GM12878 (cell line): ENCODE measurements around the gene PRG3. TPM values are rescaled to one million over a fixed set of nuclear protein-coding genes. Genes with fewer than 3 reads are reported as not detected.

Experiments
- ATAC-seq: fragments of 200-7000 bp; cut with Tn5 transposase; 3 replicates; pipeline ENCODE4 v1.9.1; 2020; ENCODE audit warnings: mild to moderate bottlenecking, moderate library complexity
- BruUV-seq: library from RNA; stranded (reverse); fragments of 400-500 nt; replicated peaks from 2 replicates; lab custom pipeline; 2021; lab: Mats Ljungman, UMichigan
- CTCF ChIA-PET: fragments of 300-600 bp; sonication (Branson Sonifier 250); formaldehyde crosslinking; extraction: SDS; loops from one replicate; lab custom pipeline; 2021; ENCODE audit warnings: inconsistent platforms; lab: Yijun Ruan, JAX
- POLR2A ChIA-PET: fragments of 350-600 bp; formaldehyde crosslinking; extraction: SDS; loops from one replicate; lab custom pipeline; 2021; ENCODE audit warnings: inconsistent platforms; lab: Charles Lee
- RAD21 ChIA-PET: fragments of 300-600 bp; sonication (Branson Sonifier 250); formaldehyde crosslinking; loops from one replicate; lab custom pipeline; 2023; ENCODE audit warnings: antibody characterized with exemption; ENCODE audit not compliant: unreplicated experiment; lab: Charles Lee
- SMC1A ChIA-PET: fragments of 300-600 bp; sonication (Branson Sonifier 250); formaldehyde crosslinking; loops from one replicate; lab custom pipeline; 2023; ENCODE audit not compliant: unreplicated experiment, uncharacterized antibody; lab: Charles Lee
- DNase-seq: peaks from one replicate; pipeline ENCODE4 v3.0.0-alpha.2; 2011; ENCODE audit warnings: low read depth, low spot score
- FAIRE-seq: peaks from 3 replicates; lab custom pipeline; 2011; peaks lifted over from hg19 to GRCh38; lab: Jason Lieb, UNC
- H2AFZ ChIP-seq: 2 replicates; pipeline ENCODE4 v1.6.0; 2011; ENCODE audit warnings: low read depth, low read length, control low read depth; ENCODE audit not compliant: control insufficient read depth
- H3K27ac ChIP-seq: 2 replicates; pipeline ENCODE4 v1.5.1; 2011; ENCODE audit warnings: control low read depth; ENCODE audit not compliant: control insufficient read depth, insufficient read depth
- H3K27me3 ChIP-seq, 2 experiments: replicated peaks in 1 of 2; 2 replicates each; pipeline versions ENCODE4 v1.6.0 to v1.6.1; 2011; ENCODE audit warnings: low read length in 1 of 2; ENCODE audit not compliant: control insufficient read depth in 2 of 2, insufficient read depth in 2 of 2
- H3K36me3 ChIP-seq, 2 experiments: 2 replicates each; pipeline ENCODE4 v1.5.1; 2011; ENCODE audit warnings: low read length in 1 of 2; ENCODE audit not compliant: control insufficient read depth in 2 of 2, insufficient read depth in 2 of 2
- H3K4me1 ChIP-seq: 2 replicates; pipeline ENCODE4 v1.6.1; 2011; ENCODE audit warnings: mild to moderate bottlenecking, low read length, moderate library complexity, mixed read lengths; ENCODE audit not compliant: control insufficient read depth, insufficient read depth
- H3K4me2 ChIP-seq: 2 replicates; pipeline ENCODE4 v1.6.0; 2011; ENCODE audit warnings: control low read depth; ENCODE audit not compliant: control insufficient read depth, insufficient read depth
- H3K4me3 ChIP-seq: fragments of 200-600 bp; sonication (generic); 2 replicates; pipeline ENCODE4 v1.5.1; 2016
- H3K79me2 ChIP-seq: 2 replicates; pipeline ENCODE4 v1.6.0; 2011; ENCODE audit warnings: low read length; ENCODE audit not compliant: control insufficient read depth, insufficient read depth
- H3K9ac ChIP-seq: 2 replicates; pipeline ENCODE4 v1.8.0; 2011; ENCODE audit warnings: low read length, control low read depth, mixed read lengths; ENCODE audit not compliant: control insufficient read depth, insufficient read depth
- H3K9me3 ChIP-seq: replicated peaks from 3 replicates; pipeline ENCODE4 v1.5.1; 2011; ENCODE audit warnings: mild to moderate bottlenecking, low read length; ENCODE audit not compliant: control insufficient read depth, insufficient read depth
- H4K20me1 ChIP-seq: 2 replicates; pipeline ENCODE4 v1.6.0; 2011; ENCODE audit not compliant: control insufficient read depth, insufficient read depth
- BCLAF1 ChIP-seq: fragments of 450-650 bp; IDR thresholded peaks from 2 replicates; pipeline ENCODE4 v1.6.1; 2017; ENCODE audit warnings: antibody characterized with exemption, mild to moderate bottlenecking, moderate library complexity
- CBX3 ChIP-seq: fragments of 200-600 bp; sonication (generic); IDR thresholded peaks from 2 replicates; pipeline ENCODE4 v1.6.1; 2016; ENCODE audit warnings: low read depth, borderline replicate concordance
- EED ChIP-seq: sonication (generic); IDR thresholded peaks from 2 replicates; pipeline ENCODE4 v1.6.1; 2016; ENCODE audit warnings: antibody characterized with exemption, low read depth
- GATAD2B ChIP-seq: fragments of 450-650 bp; conservative IDR thresholded peaks from 2 replicates; pipeline ENCODE4 v1.6.1; 2017; ENCODE audit warnings: low read depth, mild to moderate bottlenecking, moderate library complexity
- HDGF ChIP-seq: fragments of 450-650 bp; IDR thresholded peaks from 2 replicates; pipeline ENCODE4 v1.6.1; 2016; ENCODE audit warnings: antibody characterized with exemption
- IKZF1 ChIP-seq: fragments of 450-650 bp; conservative IDR thresholded peaks from 2 replicates; pipeline ENCODE4 v1.6.1; 2017; ENCODE audit warnings: antibody characterized with exemption, mild to moderate bottlenecking
- IRF4 ChIP-seq: IDR thresholded peaks from 2 replicates; pipeline ENCODE4 v1.6.1; 2011; ENCODE audit warnings: low read depth, low read length
- JUND ChIP-seq: IDR thresholded peaks from 2 replicates; pipeline ENCODE4 v1.6.1; 2012; ENCODE audit warnings: low read depth, mild to moderate bottlenecking, low read length, improper control_type of control experiment, moderate library complexity
- LARP7 ChIP-seq: fragments of 450-650 bp; IDR thresholded peaks from 2 replicates; pipeline ENCODE4 v1.6.1; 2017; ENCODE audit warnings: mild to moderate bottlenecking
- MYB ChIP-seq: fragments of 150-350 bp; IDR thresholded peaks from 2 replicates; pipeline ENCODE4 v1.6.1; 2014; ENCODE audit warnings: mild to moderate bottlenecking, low read depth, low read length, borderline replicate concordance
- PML ChIP-seq: IDR thresholded peaks from 2 replicates; pipeline ENCODE4 v1.6.1; 2012; ENCODE audit warnings: low read length, inconsistent platforms
- SKIL ChIP-seq: fragments of 450-650 bp; IDR thresholded peaks from 2 replicates; pipeline ENCODE4 v1.6.1; 2017; ENCODE audit warnings: mild to moderate bottlenecking, low read depth, inconsistent platforms; ENCODE audit not compliant: poor library complexity, severe bottlenecking
- ZBTB33 ChIP-seq: fragments of 450-650 bp; IDR thresholded peaks from 2 replicates; pipeline ENCODE4 v1.6.1; 2017; ENCODE audit warnings: mild to moderate bottlenecking
- ZNF622 ChIP-seq: fragments of 450-650 bp; IDR thresholded peaks from 2 replicates; pipeline ENCODE4 v1.6.1; 2017; ENCODE audit warnings: mild to moderate bottlenecking, inconsistent platforms
- ZNF687 ChIP-seq: fragments of 450-650 bp; IDR thresholded peaks from 2 replicates; pipeline ENCODE4 v1.6.1; 2017; ENCODE audit warnings: mild to moderate bottlenecking, moderate library complexity
- WGBS: methylation state at CpG from one replicate; pipeline ENCODE4 v1.1.6; 2016; ENCODE audit warnings: low lambda C conversion rate; ENCODE audit not compliant: insufficient replicate concordance, insufficient coverage; ENCODE audit errors: missing lambda C conversion rate; 5-methylcytosine and 5-hydroxymethylcytosine counted together
- in situ Hi-C: fragments of 300-500 bp; cut with MboI; formaldehyde crosslinking; loops from 9 replicates; pipeline ENCODE4 v1.14.3; 2018; ENCODE audit warnings: mixed read lengths
- intact Hi-C: fragments of 100-400 bp; cut with micrococcal nuclease; formaldehyde crosslinking; loops from one replicate; pipeline ENCODE4 v1.14.2; 2022; ENCODE audit not compliant: unreplicated experiment
- polyA plus RNA-seq, 11 experiments: library from polyadenylated mRNA; depleted of rRNA in 4 of 11; unstranded in 6 of 11; stranded (reverse) in 5 of 11; fragments of >200 nt; fragmentation: Nextera tagmentation in 4 of 11; fragmentation: Illumina TruSeq in 1 of 11; extraction: Ambion mirVana in 4 of 11; extraction: Trizol in 1 of 11; gene quantifications; 1 replicate in 1 of 11; 2 replicates in 10 of 11; pipeline versions ENCODE4 v1.2.1 to v1.2.3, GENCODE V29; 2011 to 2016; ENCODE audit warnings: inconsistent platforms in 2 of 11, missing spikeins in 2 of 11, low read depth in 1 of 11
- total RNA-seq, 4 experiments: library from RNA; depleted of rRNA in 3 of 4; stranded (reverse); fragments of >200 nt in 3 of 4; fragmentation: Illumina TruSeq in 1 of 4; extraction: Trizol in 1 of 4; gene quantifications; 2 replicates each; pipeline versions ENCODE4 v1.2.1 to v1.2.3, GENCODE V29; 2013 to 2021

PRG3 gene
- total and polyA plus RNA-seq, 10 of the 15 experiments (the other 5 are each of a cell fraction or from before 2014, with no cell fraction given) = not detected

- H2AFZ ChIP-seq = no peak overlapping the region
- 78% methylated on average over 8 of the region's 8 CpGs for WGBS
- H3K27me3 ChIP-seq = peaks cover 0 to 3% of the 10 kb centered on the region in 2 experiments; a peak in 2 of 4 replicates
- H3K4me3 ChIP-seq = no peak overlapping the region
- H3K9ac ChIP-seq = no peak overlapping the region
- POLR2A ChIA-PET = no interaction called here
- intact Hi-C loops = no loop called here
- in situ Hi-C loops = no loop called here
- no peaks in the 10 kb centered on the region for H4K20me1 ChIP-seq
- RAD21 ChIA-PET = no interaction called here
- no peaks in the 10 kb centered on the region for H3K79me2 ChIP-seq
- DNase-seq = no peak
- no peak for ATAC-seq
- no peak overlapping the region for H3K27ac ChIP-seq
- no TSS peak for BruUV-seq
- H3K9me3 ChIP-seq = no peaks in the 10 kb centered on the region
- SMC1A ChIA-PET = no interaction called here
- CTCF ChIA-PET = interaction anchor here (0.6 to 1.8 kb wide), 6 partner anchors 13 to 283 kb away, joined by 3 to 4 read pairs (median 4); no protein-coding TSS in a partner anchor
- H3K36me3 ChIP-seq = no peaks in the 10 kb centered on the region
- no peak for FAIRE-seq
- no peaks in the 10 kb centered on the region for H3K4me1 ChIP-seq
- no peak overlapping the region for H3K4me2 ChIP-seq
- no peak for TF ChIP-seq EED
- no peak for TF ChIP-seq IRF4
- TF ChIP-seq IKZF1 = no peak
- no peak for TF ChIP-seq SKIL
- no peak for TF ChIP-seq GATAD2B
- TF ChIP-seq ZNF622 = no peak
- no peak for TF ChIP-seq CBX3
- TF ChIP-seq HDGF = no peak
- no peak for TF ChIP-seq PML
- no peak for TF ChIP-seq ZBTB33
- no peak for TF ChIP-seq BCLAF1
- TF ChIP-seq ZNF687 = no peak
- no peak for TF ChIP-seq JUND
- TF ChIP-seq MYB = no peak
- TF ChIP-seq LARP7 = no peak
Observed at GRCh38 chr11:57360991-57361390, 20.0 kb downstream of the PRG3 start.
